SU-DHL-6 (cell line): ENCODE measurements around the gene RAB27B.

ENCODE experiments used
- EZH2phosphoT487 ChIP-seq: fragments of 200-600 bp; sonication (generic), shearing (Covaris generic); conservative IDR thresholded peaks from 2 replicates; pipeline ENCODE4 v1.6.1; 2018; ENCODE audit warnings: mild to moderate bottlenecking, antibody characterized with exemption, low read length, moderate library complexity, mixed read lengths
- TF ChIP-seq, protein P1 (sequence below): fragments of 200-600 bp; sonication (generic); IDR thresholded peaks from one replicate; pipeline ENCODE4 v1.5.1; 2017; ENCODE audit warnings: antibody characterized with exemption, mild to moderate bottlenecking, low read length, moderate library complexity; ENCODE audit not compliant: insufficient read depth, poor library complexity, severe bottlenecking

GRCh38 chr18:54835944-54836343 is 7.7 kb downstream of the RAB27B start:
- TF ChIP-seq, protein P1, sequence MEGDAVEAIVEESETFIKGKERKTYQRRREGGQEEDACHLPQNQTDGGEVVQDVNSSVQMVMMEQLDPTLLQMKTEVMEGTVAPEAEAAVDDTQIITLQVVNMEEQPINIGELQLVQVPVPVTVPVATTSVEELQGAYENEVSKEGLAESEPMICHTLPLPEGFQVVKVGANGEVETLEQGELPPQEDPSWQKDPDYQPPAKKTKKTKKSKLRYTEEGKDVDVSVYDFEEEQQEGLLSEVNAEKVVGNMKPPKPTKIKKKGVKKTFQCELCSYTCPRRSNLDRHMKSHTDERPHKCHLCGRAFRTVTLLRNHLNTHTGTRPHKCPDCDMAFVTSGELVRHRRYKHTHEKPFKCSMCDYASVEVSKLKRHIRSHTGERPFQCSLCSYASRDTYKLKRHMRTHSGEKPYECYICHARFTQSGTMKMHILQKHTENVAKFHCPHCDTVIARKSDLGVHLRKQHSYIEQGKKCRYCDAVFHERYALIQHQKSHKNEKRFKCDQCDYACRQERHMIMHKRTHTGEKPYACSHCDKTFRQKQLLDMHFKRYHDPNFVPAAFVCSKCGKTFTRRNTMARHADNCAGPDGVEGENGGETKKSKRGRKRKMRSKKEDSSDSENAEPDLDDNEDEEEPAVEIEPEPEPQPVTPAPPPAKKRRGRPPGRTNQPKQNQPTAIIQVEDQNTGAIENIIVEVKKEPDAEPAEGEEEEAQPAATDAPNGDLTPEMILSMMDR, result no peak
- TF ChIP-seq EZH2phosphoT487, result no peak
